HG03457 (cell line): ENCODE measurements around the gene VAMP5.
"Not testable (repeated sequence)": the region's sequence is repeated elsewhere in the genome, so short reads cannot be mapped to it uniquely, and the experiment has no call there.

Experiments
- ATAC-seq: cut with Tn5 transposase; IDR thresholded peaks from one replicate; pipeline ENCODE4 v1.9.1; 2021; ENCODE audit warnings: moderate number of reproducible peaks; ENCODE audit not compliant: unreplicated experiment

The VAMP5 gene

GRCh38 chr2:85584354-85584856, at the start of gene VAMP5:
TSS of gene VAMP5 (plus strand) at chr2:85584431. CDS start at chr2:85584491, 60 bp downstream.
- peak; percentile 18 for ATAC-seq

DNA sequence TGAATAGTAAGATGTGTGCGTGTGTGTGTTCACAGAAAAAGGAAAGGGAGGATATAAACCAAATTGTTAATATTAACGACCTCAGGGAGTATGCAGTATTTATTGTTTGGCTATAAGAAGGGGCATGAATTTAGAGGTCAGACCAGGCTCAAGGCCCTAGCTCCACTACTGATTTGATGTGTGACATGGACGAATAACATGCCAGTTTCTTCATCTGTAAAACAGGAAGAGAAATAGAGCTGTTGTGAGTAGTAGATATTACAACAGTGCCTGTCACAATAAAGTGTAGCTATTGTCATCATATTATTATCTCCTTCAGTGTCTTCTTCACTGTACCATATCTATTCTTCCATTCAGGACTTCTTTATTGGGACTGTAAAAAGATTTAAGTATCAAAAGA, 49.4 kb upstream of the VAMP5 start:
- ATAC-seq: no peak

DNA sequence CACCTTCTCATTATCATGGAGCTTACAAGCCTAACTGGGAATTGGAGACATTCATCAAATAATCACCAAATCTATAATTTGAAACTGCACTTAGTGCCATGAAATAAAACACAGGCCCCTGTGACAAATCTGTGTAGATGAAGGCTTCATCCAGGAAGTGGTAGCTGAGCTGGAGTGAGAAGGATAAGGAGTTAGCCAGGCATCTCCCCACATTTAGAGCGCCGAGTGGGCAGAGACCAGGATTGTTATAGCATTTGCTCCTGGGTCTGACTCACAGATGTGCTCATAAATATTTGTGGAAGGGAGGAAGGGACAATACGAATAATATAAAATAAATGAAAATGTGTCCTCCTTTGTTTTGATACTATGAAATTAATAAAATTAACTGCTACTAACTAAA, 47.8 kb upstream of the VAMP5 start:
- ATAC-seq: no peak

GRCh38 chr2:85537600-85538506, 46.4 kb upstream of the VAMP5 start:
- no peak for ATAC-seq

DNA sequence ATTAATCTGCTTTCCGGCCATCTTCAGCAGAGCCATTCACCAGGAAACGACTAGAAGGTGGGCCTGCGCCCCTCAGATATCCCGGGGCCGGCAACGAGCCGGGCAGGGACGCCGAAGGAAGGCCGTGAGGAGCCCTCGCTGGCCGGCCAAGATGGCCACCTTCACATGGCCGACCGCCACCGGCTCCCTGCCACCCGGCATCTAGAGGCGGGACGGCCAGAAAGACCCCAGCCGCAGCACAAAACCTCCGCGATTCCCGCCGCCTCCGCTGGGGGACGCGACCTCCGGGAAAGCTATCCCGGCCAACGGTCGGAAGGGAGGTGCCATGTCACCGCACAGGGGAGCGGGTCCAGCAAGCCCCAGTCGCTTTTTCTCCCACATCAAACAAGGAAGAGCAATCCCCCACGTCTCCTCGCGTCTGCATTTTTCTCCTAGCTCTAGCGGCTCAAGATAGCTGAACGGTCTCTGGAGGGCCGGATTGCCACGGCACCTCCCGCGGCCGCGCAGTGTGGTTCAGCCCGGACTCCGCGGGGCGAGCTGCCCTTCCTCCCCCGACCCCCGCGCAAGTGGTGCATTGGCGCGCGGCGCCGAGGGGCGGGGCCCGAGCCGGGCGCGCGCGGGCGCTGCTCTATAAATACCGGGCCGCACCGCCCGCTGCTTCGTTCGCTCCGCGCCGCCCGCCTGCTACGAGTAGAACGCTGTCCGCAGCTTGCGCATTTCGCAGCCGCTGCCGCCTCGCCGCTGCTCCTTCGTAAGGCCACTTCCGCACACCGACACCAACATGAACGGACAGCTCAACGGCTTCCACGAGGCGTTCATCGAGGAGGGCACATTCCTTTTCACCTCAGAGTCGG, 45.5 kb upstream of the VAMP5 start, which contains the start of gene MAT2A:
Gene MAT2A, plus strand, starts transcription at position 662 of the 854 bp plus-strand sequence. Its CDS starts 120 bp downstream, at position 782.
- peak; percentile 61 for ATAC-seq

DNA sequence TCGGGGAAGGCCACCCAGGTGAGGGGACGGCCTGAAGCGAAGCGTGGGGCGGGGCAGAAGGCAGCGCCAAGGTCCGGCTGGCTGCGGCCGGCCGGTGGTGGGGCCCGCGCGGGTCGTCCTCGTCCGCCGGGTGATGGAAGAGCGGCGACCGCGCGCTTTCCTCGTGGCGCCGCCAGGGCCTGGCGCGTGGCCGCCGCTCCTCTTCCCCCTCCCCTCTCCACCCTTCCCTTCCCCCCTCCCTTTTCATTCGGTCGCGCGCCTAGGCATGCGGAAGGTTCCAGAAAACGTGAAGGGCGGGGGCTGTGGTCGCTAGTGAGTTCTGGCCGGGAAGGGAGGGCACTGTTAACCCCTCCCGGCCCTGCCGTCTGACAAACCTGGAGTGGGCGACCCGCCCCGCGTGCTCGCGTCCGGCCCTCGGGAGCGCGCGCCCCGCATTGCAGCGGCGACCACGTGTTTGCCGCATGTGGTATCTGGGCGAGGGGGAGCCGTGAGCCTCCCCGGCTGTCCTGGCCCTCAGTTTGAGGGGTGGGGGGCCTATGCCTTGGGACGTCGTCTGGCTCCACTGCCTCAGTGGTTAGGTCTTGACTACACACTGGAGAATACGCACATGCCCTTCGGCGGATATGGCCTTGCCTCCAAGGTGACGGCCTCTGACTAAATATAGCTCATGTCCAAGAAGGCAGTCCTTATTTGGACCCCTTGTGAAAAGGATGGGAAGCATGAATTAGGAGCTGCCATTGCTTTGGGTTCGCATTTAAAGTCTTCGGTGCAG, 44.7 kb upstream of the VAMP5 start:
- ATAC-seq: peak; percentile 31

DNA sequence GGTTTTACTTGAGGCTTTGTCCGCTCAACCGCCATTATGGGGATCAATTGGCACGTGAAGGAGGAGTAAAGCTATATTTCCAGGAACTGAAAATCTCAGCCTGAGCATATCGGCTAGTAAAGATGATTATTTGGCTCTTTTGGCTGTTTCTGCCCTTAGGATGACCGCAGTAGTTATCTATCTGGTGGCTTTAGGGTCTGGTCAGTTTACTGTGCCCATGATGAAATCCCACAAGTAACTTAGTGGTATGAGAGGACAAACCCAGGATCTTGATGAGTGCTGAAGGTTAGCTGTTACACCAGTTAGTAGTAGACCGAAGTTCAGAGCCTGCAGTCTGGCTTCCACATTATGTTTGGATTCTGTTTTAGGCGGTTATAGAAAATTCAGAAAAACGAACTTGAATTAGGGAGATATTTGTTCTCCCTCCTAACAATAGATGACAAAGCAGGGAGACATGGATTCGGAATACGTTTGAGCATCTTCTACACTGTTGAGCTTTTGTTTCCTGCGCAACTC, 44.0 kb upstream of the VAMP5 start:
- no peak for ATAC-seq

GRCh38 chr2:85541262-85541661, 43.0 kb upstream of the VAMP5 start:
- ATAC-seq: no peak

DNA sequence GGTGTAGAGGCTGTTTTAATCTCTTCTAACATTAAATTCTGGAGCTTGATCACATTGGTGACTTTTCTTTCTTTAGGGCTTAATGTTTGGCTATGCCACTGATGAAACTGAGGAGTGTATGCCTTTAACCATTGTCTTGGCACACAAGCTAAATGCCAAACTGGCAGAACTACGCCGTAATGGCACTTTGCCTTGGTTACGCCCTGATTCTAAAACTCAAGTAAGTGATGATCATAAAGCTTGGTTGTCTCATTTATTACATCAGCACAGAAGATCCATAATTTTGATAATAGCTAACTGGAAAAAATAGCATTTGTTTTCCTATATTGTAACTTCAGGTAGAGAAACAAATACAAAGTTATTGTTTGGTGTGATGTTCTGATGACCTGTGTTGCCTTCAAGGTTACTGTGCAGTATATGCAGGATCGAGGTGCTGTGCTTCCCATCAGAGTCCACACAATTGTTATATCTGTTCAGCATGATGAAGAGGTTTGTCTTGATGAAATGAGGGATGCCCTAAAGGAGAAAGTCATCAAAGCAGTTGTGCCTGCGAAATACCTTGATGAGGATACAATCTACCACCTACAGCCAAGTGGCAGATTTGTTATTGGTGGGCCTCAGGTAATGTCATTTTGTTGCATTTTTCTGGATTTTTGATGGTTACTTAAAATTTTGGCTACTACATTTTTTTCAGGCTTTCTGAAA, 42.3 kb upstream of the VAMP5 start:
- no peak for ATAC-seq

- no peak for ATAC-seq
Measured at GRCh38 chr2:85542777-85543176, 41.5 kb upstream of the VAMP5 start.

DNA sequence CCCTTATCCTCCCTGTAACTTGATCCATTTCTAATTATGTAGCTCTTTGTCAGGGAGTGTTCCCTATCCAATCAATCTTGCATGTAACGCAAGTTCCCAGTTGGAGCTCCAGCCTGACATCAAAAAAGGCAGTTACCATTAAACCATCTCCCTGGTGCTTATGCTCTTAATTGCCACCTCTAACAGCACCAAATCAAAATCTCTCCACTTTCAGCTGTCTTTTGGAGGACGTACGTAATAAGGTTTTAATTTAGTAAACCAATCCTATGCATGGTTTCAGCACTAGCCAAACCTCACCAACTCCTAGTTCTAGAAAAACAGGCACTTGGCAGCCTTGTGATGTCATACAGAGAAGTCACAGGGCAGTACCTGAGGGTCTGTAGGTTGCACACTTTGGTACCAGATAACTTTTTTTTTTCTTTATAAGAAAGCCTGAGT, 40.0 kb upstream of the VAMP5 start:
- not testable (repeated sequence) for ATAC-seq

DNA sequence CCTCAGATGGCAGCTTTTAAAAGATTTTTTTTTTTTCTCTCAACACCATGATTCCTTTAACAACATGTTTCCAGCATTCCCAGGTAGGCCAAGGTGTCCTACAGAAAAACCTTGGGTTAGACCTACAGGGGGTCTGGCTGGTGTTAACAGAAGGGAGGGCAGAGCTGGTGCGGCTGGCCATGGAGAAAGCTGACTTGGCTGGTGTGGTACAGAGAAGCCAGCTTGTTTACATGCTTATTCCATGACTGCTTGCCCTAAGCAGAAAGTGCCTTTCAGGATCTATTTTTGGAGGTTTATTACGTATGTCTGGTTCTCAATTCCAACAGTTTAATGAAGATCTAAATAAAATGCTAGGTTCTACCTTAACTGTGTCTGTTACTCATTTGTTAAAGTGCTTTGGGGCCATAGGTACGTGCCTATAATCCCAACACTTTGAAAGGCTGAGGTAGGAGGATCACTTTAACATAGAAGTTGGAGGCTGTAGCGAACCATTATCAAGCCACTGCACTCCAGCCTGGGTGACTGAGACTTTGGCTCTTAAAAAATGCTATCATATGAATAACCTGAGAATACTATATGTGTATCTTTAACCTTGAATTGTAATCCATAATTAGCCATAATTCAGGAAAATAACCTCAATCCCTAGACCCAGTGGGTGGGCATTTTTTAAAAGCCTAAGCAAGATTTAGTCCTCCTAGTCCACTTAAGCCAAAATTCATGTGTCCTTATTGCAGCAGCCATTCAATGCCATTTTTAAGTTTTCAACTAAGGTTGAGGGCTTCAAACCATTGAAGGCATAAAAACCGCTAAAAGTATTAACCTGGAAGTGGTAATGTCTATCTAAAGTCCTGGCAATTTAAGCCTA, 39.1 kb upstream of the VAMP5 start:
- not testable (repeated sequence) for ATAC-seq

GRCh38 chr2:85545780-85546240, 38.4 kb upstream of the VAMP5 start:
- ATAC-seq: no peak

GRCh38 chr2:85547089-85547858, 37.0 kb upstream of the VAMP5 start:
- no peak for ATAC-seq

DNA sequence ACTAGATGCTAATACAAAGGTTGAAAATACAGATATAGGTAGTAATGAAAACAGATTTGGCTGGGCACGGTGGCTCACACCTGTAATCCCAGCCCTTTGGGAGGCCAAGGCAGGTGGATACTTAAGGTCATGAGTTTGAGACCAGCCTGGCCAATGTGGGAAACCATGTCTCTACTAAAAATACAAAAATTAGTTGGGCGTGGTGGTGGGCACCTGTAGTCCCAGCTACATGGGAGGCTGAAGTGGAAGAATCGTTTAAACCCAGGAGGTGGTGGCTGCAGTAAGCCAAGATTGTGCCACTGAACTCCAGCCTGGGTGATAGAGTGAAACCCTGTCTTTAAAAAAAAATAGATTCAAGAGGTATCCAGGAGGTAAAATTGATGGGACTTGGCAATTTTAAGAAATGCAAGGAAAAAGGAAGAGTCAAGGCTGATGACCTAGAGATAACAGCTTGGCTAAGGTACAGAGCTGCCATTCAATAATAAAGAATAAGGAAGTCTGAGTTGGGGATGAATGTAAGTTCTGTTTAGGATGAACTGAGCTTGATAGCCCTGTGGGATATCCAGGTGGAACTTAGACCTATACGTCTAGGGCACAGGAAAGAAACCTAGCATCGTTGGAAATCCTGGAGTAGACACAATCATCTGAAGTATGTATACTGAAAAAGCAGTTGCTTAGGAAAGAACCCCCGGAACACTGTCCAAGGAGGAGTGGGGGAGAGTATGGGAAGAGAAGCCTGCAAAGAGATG, 36.2 kb upstream of the VAMP5 start:
- ATAC-seq: no peak

DNA sequence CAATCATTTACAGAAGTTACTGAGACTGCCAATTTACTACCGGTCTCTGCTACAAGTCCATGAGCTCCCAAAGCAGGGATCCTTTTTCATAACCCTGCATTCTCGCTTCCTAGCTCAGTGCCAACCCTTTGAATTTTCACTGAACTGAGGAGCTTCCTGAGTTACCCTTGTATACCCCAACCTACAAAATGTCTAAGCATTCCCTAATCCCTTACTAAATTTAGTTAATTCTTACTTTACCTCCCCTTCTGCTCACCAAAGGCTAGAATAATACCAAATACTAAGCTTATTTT, 35.7 kb upstream of the VAMP5 start:
- ATAC-seq: no peak

DNA sequence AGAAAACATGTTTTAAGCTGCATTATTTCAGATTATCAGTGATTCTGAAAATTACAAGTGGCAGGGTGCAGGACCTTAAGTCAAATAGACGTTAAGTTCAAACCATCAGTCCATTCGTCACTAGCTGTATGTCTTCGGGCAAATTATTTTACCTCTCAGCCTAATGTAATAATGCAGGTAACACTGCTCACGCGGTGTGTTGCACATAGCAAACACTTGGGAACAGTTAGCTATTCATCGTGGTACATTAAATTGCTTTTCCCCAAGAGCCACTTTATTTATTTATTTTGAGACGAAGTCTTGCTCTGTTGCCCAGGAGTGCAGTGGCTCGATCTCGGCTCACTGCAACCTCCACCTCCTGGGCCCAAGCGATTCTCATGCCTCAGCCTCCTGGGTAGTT, 35.1 kb upstream of the VAMP5 start:
- no peak for ATAC-seq

GRCh38 chr2:85549826-85550225, 34.4 kb upstream of the VAMP5 start:
- no peak for ATAC-seq
